Neural progenitor cell (in vitro differentiated cells): ENCODE results near the gene TBC1D17.

Experiments used
- CTCF ChIP-seq: fragments of 200-600 bp; sonication (generic); IDR thresholded peaks from 2 replicates; pipeline ENCODE4 v1.5.1; 2017; ENCODE audit warnings: antibody characterized with exemption, mild to moderate bottlenecking
- EZH2 ChIP-seq: fragments of 200-600 bp; sonication (generic); IDR thresholded peaks from 2 replicates; pipeline ENCODE4 v1.6.1; 2017; ENCODE audit warnings: antibody characterized with exemption, mild to moderate bottlenecking, moderate library complexity
- EZH2phosphoT487 ChIP-seq: fragments of 200-600 bp; sonication (generic); IDR thresholded peaks from 2 replicates; pipeline ENCODE4 v1.6.1; 2017; ENCODE audit warnings: antibody characterized with exemption

GRCh38 chr19:49881672-49882394, 4.3 kb downstream of the TBC1D17 start:
- TF ChIP-seq CTCF, result no peak
- no peak for TF ChIP-seq EZH2phosphoT487
- no peak for TF ChIP-seq EZH2
